ENCODE measurements around the gene CACNG8.

Gene CACNG8

DNA sequence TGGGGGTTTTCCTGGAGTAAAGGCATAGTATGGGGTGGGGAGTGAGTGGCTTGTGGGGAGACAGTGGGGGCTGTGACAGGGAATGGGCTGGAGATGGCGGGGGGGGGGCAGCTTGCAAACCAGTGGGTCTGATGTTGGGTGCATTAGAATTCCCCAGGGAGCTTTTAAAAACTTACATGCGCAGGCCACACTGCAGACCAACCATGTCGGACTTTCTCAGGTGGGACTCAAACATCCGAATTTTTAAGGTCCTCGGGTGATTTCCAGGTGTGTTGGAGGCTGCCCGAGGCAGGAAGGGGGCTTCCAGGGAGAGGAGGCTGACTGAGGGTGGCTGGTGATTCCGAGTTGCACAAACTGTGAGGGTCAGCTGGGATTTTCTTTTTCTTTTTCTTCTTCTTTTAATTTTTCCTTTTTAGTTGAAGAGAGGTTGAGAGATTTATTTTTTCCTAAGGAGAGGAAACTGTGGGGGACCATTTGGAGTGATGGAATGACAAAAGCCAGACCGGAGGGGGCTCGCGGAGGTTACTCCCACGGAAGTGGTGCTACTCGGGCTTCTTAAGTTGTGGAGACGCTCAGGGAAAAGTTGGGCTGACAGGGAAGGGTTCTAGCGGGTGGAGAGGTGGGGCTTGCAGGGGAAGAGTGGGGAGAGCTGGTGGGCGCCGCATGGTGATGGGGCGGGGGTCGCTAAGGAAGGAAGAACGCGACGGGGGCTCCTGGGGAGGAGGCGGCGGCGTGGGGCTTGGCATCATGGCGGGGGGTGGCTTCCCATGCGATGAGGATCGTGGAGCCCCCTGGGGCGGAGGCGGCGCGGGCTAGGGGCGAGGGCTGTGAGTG is 997 bp upstream of the CACNG8 start (continued):
- peak; percentile 68 for TF ChIP-seq ZNF398 (tag by site-specific recombination; IDR thresholded peaks at IDR 0.05)
- no peak for TF ChIP-seq BCL11A (tag by site-specific recombination; IDR thresholded peaks at IDR 0.05; ENCODE audit: low read depth)
- TF ChIP-seq SP2 (tag by site-specific recombination; IDR thresholded peaks at IDR 0.05) = no peak; the same call in 1 of the 2 replicates
- no peak for TF ChIP-seq ZNF239 (tag by site-specific recombination; IDR thresholded peaks at IDR 0.05)
- no peak for TF ChIP-seq ZNF274 (IDR thresholded peaks at IDR 0.05; ENCODE audit: low read length)
- no peak for TF ChIP-seq ZNF274 (tag by site-specific recombination; IDR thresholded peaks at IDR 0.05; ENCODE audit: borderline replicate concordance)
- peak; percentile 88; the same call in 1 of the 2 replicates for TF ChIP-seq ZNF777 (tag by site-specific recombination; IDR thresholded peaks at IDR 0.05; ENCODE audit: borderline replicate concordance)
- TF ChIP-seq ZNF518A (tag by site-specific recombination; conservative IDR thresholded peaks at IDR 0.05; ENCODE audit: low read depth) = peak; percentile 54; the same call in 1 of the 2 replicates
- peak; percentile 66 for TF ChIP-seq GLIS2 (tag by site-specific recombination; IDR thresholded peaks at IDR 0.05)
- TF ChIP-seq ZNF223 (tag by site-specific recombination; IDR thresholded peaks at IDR 0.05) = no peak
- peak; percentile 61 for TF ChIP-seq ZNF366 (tag by site-specific recombination; conservative IDR thresholded peaks at IDR 0.05)
- peak; percentile 38; the same call in 1 of the 2 replicates for TF ChIP-seq ZBTB20 (tag by site-specific recombination; IDR thresholded peaks at IDR 0.05)
- TF ChIP-seq KLF8 (tag by site-specific recombination; IDR thresholded peaks at IDR 0.05) = peak; percentile 43; the same call in 1 of the 2 replicates
- TF ChIP-seq, protein P1, sequence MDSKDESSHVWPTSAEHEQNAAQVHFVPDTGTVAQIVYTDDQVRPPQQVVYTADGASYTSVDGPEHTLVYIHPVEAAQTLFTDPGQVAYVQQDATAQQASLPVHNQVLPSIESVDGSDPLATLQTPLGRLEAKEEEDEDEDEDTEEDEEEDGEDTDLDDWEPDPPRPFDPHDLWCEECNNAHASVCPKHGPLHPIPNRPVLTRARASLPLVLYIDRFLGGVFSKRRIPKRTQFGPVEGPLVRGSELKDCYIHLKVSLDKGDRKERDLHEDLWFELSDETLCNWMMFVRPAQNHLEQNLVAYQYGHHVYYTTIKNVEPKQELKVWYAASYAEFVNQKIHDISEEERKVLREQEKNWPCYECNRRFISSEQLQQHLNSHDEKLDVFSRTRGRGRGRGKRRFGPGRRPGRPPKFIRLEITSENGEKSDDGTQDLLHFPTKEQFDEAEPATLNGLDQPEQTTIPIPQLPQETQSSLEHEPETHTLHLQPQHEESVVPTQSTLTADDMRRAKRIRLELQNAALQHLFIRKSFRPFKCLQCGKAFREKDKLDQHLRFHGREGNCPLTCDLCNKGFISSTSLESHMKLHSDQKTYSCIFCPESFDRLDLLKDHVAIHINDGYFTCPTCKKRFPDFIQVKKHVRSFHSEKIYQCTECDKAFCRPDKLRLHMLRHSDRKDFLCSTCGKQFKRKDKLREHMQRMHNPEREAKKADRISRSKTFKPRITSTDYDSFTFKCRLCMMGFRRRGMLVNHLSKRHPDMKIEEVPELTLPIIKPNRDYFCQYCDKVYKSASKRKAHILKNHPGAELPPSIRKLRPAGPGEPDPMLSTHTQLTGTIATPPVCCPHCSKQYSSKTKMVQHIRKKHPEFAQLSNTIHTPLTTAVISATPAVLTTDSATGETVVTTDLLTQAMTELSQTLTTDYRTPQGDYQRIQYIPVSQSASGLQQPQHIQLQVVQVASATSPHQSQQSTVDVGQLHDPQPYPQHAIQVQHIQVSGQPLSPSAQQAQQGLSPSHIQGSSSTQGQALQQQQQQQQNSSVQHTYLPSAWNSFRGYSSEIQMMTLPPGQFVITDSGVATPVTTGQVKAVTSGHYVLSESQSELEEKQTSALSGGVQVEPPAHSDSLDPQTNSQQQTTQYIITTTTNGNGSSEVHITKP (tag by site-specific recombination; IDR thresholded peaks at IDR 0.05) = peak; percentile 62
- peak; percentile 44; the same call in 1 of the 2 replicates for TF ChIP-seq YY1 (tag by site-specific recombination; IDR thresholded peaks at IDR 0.05)
- peak; percentile 61 for TF ChIP-seq ZBTB17 (tag by site-specific recombination; IDR thresholded peaks at IDR 0.05)
- peak; percentile 63; the same call in 1 of the 2 replicates for TF ChIP-seq ZNF600 (tag by site-specific recombination; IDR thresholded peaks at IDR 0.05)
- TF ChIP-seq SP3 (tag by site-specific recombination; IDR thresholded peaks at IDR 0.05) = peak; percentile 33; the same call in 1 of the 2 replicates
- no peak for TF ChIP-seq ZNF639 (tag by site-specific recombination; IDR thresholded peaks at IDR 0.05)
- TF ChIP-seq ZNF529 (tag by site-specific recombination; IDR thresholded peaks at IDR 0.05; ENCODE audit: insufficient replicate concordance) = no peak
- TF ChIP-seq ATF2 (tag by site-specific recombination; IDR thresholded peaks at IDR 0.05; ENCODE audit: low read depth) = no peak
- TF ChIP-seq, protein P2, sequence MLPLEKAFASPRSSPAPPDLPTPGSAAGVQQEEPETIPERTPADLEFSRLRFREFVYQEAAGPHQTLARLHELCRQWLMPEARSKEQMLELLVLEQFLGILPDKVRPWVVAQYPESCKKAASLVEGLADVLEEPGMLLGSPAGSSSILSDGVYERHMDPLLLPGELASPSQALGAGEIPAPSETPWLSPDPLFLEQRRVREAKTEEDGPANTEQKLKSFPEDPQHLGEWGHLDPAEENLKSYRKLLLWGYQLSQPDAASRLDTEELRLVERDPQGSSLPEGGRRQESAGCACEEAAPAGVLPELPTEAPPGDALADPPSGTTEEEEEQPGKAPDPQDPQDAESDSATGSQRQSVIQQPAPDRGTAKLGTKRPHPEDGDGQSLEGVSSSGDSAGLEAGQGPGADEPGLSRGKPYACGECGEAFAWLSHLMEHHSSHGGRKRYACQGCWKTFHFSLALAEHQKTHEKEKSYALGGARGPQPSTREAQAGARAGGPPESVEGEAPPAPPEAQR (tag by site-specific recombination; IDR thresholded peaks at IDR 0.05) = no peak
- no peak for TF ChIP-seq ZFP41 (tag by site-specific recombination; IDR thresholded peaks at IDR 0.05; ENCODE audit: borderline replicate concordance)
- no peak for TF ChIP-seq MEIS1 (CRISPR knock-in tag; IDR thresholded peaks at IDR 0.05; ENCODE audit: borderline replicate concordance)

All from HEK293 (cell line).